T-cell (primary cell): ENCODE data around the gene CARD8. TPM values are rescaled to one million over a fixed set of nuclear protein-coding genes. Genes with fewer than 3 reads are reported as not detected.

Experiments used
- ATAC-seq, 4 experiments: fragments of 200-7000 bp in 3 of 4; fragments of 150-1000 bp in 1 of 4; cut with Tn5 transposase; replicated peaks in 1 of 4; 1 replicate in 3 of 4; 2 replicates in 1 of 4; pipeline ENCODE4 v1.10.0; 2021; ENCODE audit warnings: moderate library complexity in 3 of 4, mild to moderate bottlenecking in 2 of 4, moderate number of reproducible peaks in 1 of 4
- CTCF ChIA-PET, 2 donors: fragments of 300-600 bp; sonication (Branson Sonifier 250); formaldehyde crosslinking; loops; one replicate each; lab custom pipeline; 2022; ENCODE audit warnings: antibody characterized with exemption in 2 of 2; lab: Charles Lee
- POLR2A ChIA-PET, 2 donors: fragments of 300-600 bp; sonication (Branson Sonifier 250); formaldehyde crosslinking; loops; one replicate each; lab custom pipeline; 2022; ENCODE audit warnings: antibody characterized with exemption in 2 of 2; lab: Charles Lee
- DNase-seq, 35 experiments: peaks; one replicate each; pipeline versions ENCODE4 v3.0.0 to v3.0.0-alpha.2; 2013 to 2023
- H3K27ac ChIP-seq: one replicate; pipeline ENCODE4 v1.5.1; 2013; ENCODE audit warnings: low read length
- H3K27me3 ChIP-seq, 2 experiments: replicated peaks in 1 of 2; 1 replicate in 1 of 2; 2 replicates in 1 of 2; pipeline versions ENCODE4 v1.6.1 to v1.7.0; 2013; ENCODE audit warnings: low read length in 1 of 2, mixed read lengths in 1 of 2; ENCODE audit not compliant: control insufficient read depth in 2 of 2, insufficient read depth in 2 of 2; ENCODE audit errors: extremely low read depth in 1 of 2
- H3K36me3 ChIP-seq, 2 donors: 1 replicate in 1 of 2; 2 replicates in 1 of 2; pipeline versions ENCODE4 v1.6.1 to v1.7.0; 2013; ENCODE audit warnings: low read length in 1 of 2; ENCODE audit not compliant: control insufficient read depth in 2 of 2, insufficient read depth in 1 of 2; ENCODE audit errors: extremely low read depth in 1 of 2
- H3K4me1 ChIP-seq, 2 experiments: 1 replicate in 1 of 2; 2 replicates in 1 of 2; pipeline versions ENCODE4 v1.6.1 to v1.7.0; 2013; ENCODE audit warnings: low read length in 2 of 2, mixed read lengths in 1 of 2; ENCODE audit not compliant: insufficient read depth in 2 of 2, control insufficient read depth in 1 of 2; ENCODE audit errors: extremely low read depth in 1 of 2
- H3K4me3 ChIP-seq, 2 donors: 1 replicate in 1 of 2; 2 replicates in 1 of 2; pipeline versions ENCODE4 v1.5.1 to v1.7.0; 2013; ENCODE audit warnings: mild to moderate bottlenecking in 2 of 2, low read length in 1 of 2, moderate library complexity in 1 of 2; ENCODE audit not compliant: control insufficient read depth in 1 of 2; ENCODE audit errors: extremely low read depth in 1 of 2
- H3K9me3 ChIP-seq: 2 replicates; pipeline ENCODE4 v1.7.0; 2013
- H3K27ac Mint-ChIP-seq, 2 donors: one replicate each; pipeline ENCODE4 v1.8.0; 2020 to 2021; ENCODE audit warnings: mild to moderate bottlenecking in 2 of 2, mixed read lengths in 2 of 2
- H3K27me3 Mint-ChIP-seq, 2 donors: one replicate each; pipeline ENCODE4 v1.8.0; 2021 to 2022; ENCODE audit warnings: mixed read lengths in 2 of 2
- H3K36me3 Mint-ChIP-seq: one replicate; pipeline ENCODE4 v1.8.0; 2021; ENCODE audit warnings: mixed read lengths
- H3K4me1 Mint-ChIP-seq, 3 donors: one replicate each; pipeline ENCODE4 v1.8.0; 2020 to 2022; ENCODE audit warnings: mixed read lengths in 3 of 3, mild to moderate bottlenecking in 1 of 3
- H3K4me3 Mint-ChIP-seq, 3 donors: one replicate each; pipeline ENCODE4 v1.8.0; 2020 to 2022; ENCODE audit warnings: mild to moderate bottlenecking in 3 of 3, mixed read lengths in 3 of 3, moderate library complexity in 3 of 3
- H3K9me3 Mint-ChIP-seq, 3 donors: one replicate each; pipeline ENCODE4 v1.8.0; 2020 to 2022; ENCODE audit warnings: mixed read lengths in 3 of 3
- WGBS: methylation state at CpG from one replicate; pipeline ENCODE4 v1.1.5; 2013; ENCODE audit warnings: missing lambda C conversion rate; ENCODE audit not compliant: insufficient coverage; 5-methylcytosine and 5-hydroxymethylcytosine counted together
- total RNA-seq, 35 experiments: library from RNA in 6 of 35; stranded (reverse) in 6 of 35; fragments of 120-200 nt in 1 of 35; gene quantifications; one replicate each; pipeline versions ENCODE4 v1.2.1 to v1.2.4 and lab custom pipeline; 2013 to 2026

CARD8 gene
- total RNA-seq (100 to 1,000 TPM; 146 to 224 (median 191) TPM), total RNA-seq (lab: John Stamatoyannopoulos, UW) (50.2 to 393 (median 141) reads per million in 29 experiments)
- 236 TPM for total RNA-seq (2013)

- peak within 1 kb of the TSS; percentile 98 to 99 for H3K27ac Mint-ChIP-seq
- peak within 1 kb of the TSS; percentile 76 for H3K27ac ChIP-seq
Measured at GRCh38 chr19:48255376-48256303, at the start of gene CARD8. Gene CARD8 (minus strand): TSS chr19:48255912. CDS start chr19:48241020, 14,892 bp downstream.

GRCh38 chr19:48303866-48304265 is 48.2 kb upstream of the CARD8 start:
- H3K4me3 ChIP-seq, result no peak overlapping the region
- peaks cover 0 to 4% of the 10 kb centered on the region in 2 experiments for H3K4me1 ChIP-seq
- H3K27me3 ChIP-seq, result peaks cover 0 to 11% of the 10 kb centered on the region in 2 experiments
- 87% methylated on average over 19 of the region's 19 CpGs for WGBS
- no peak overlapping the region for H3K4me3 Mint-ChIP-seq
- CTCF ChIA-PET, result no interaction called here
- no peak for ATAC-seq
- no peaks in the 10 kb centered on the region for H3K36me3 ChIP-seq
- no peak overlapping the region for H3K27ac Mint-ChIP-seq
- H3K36me3 Mint-ChIP-seq, result no peaks in the 10 kb centered on the region
- DNase-seq, result no peak
- H3K9me3 Mint-ChIP-seq, result no peaks in the 10 kb centered on the region
- H3K27ac ChIP-seq, result no peak overlapping the region
- POLR2A ChIA-PET, result no interaction called here
- H3K9me3 ChIP-seq, result no peaks in the 10 kb centered on the region
- H3K27me3 Mint-ChIP-seq, result no peaks in the 10 kb centered on the region
- H3K4me1 Mint-ChIP-seq, result no peaks in the 10 kb centered on the region

More at GRCh38 chr19:48255376-48256303, at the start of gene CARD8:
- H3K4me1 ChIP-seq, result peaks cover 23 to 56% of the 10 kb centered on the region in 2 experiments
- no peaks in the 10 kb centered on the region for H3K9me3 Mint-ChIP-seq
- H3K9me3 ChIP-seq, result no peaks in the 10 kb centered on the region
- H3K4me3 Mint-ChIP-seq, result peak within 1 kb of the TSS; percentile 94 to 99 (median 94)
- ChIA-PET CTCF (interaction anchor here in 1 of 2 donors (0.5 to 2.0 kb wide), 7 partner anchors 10 to 190 kb away, joined by 3 to 12 read pairs (median 3); no protein-coding TSS in a partner anchor), POLR2A (interaction anchor here in 1 of 2 donors (0.6 to 1.3 kb wide), 3 partner anchors 52 to 316 kb away, joined by 3 to 5 read pairs (median 3); no protein-coding TSS in a partner anchor)
- peak within 1 kb of the TSS; percentile 63 to 85 for H3K4me3 ChIP-seq
- H3K4me1 Mint-ChIP-seq, result peaks cover 71 to 81% (median 75%) of the 10 kb centered on the region in 3 donors
- no peaks in the 10 kb centered on the region for H3K36me3 ChIP-seq
- DNase-seq (peak; percentile 67 to 90 (median 78)), ATAC-seq (peak; percentile 85 to 88 (median 87))
- WGBS, result 0% methylated on average over 5 of the region's 15 CpGs
- H3K27me3 Mint-ChIP-seq, result no peaks in the 10 kb centered on the region
- H3K27me3 ChIP-seq, result no peaks in the 10 kb centered on the region
- H3K36me3 Mint-ChIP-seq, result peaks cover 15% of the 10 kb centered on the region

- Mint-ChIP-seq H3K36me3 (no peaks in the 10 kb centered on the region), H3K27ac (no peak overlapping the region), H3K4me1 (no peaks in the 10 kb centered on the region), H3K4me3 (no peak overlapping the region), H3K27me3 (no peaks in the 10 kb centered on the region), H3K9me3 (no peaks in the 10 kb centered on the region)
- peaks cover 0 to 8% of the 10 kb centered on the region in 2 experiments for H3K27me3 ChIP-seq
- WGBS, result 93% methylated on average over 10 of the region's 13 CpGs
- H3K9me3 ChIP-seq, result no peaks in the 10 kb centered on the region
- H3K27ac ChIP-seq, result no peak overlapping the region
- ChIA-PET POLR2A (no interaction called here), CTCF (no interaction called here)
- ATAC-seq (no peak), DNase-seq (no peak)
- H3K4me3 ChIP-seq, result no peak overlapping the region
- H3K4me1 ChIP-seq, result no peaks in the 10 kb centered on the region
- H3K36me3 ChIP-seq, result no peaks in the 10 kb centered on the region
Measured at GRCh38 chr19:48303367-48303766, 47.7 kb upstream of the CARD8 start.

- Mint-ChIP-seq H3K27ac (no peak overlapping the region), H3K27me3 (no peaks in the 10 kb centered on the region), H3K4me3 (no peak overlapping the region), H3K4me1 (no peaks in the 10 kb centered on the region), H3K36me3 (no peaks in the 10 kb centered on the region), H3K9me3 (no peaks in the 10 kb centered on the region)
- no peak for DNase-seq
- Histone ChIP-seq H3K36me3 (no peaks in the 10 kb centered on the region), H3K27ac (no peak overlapping the region), H3K4me3 (no peak overlapping the region), H3K4me1 (no peaks in the 10 kb centered on the region), H3K27me3 (peaks cover 0 to 8% of the 10 kb centered on the region in 2 experiments), H3K9me3 (no peaks in the 10 kb centered on the region)
- ChIA-PET CTCF (no interaction called here), POLR2A (no interaction called here)
- ATAC-seq, result no peak
- WGBS, result 87% methylated on average over 11 of the region's 12 CpGs
Measured at GRCh38 chr19:48302600-48302959, 46.9 kb upstream of the CARD8 start.

GRCh38 chr19:48301886-48302599 is 46.3 kb upstream of the CARD8 start:
- no peaks in the 10 kb centered on the region for H3K27me3 Mint-ChIP-seq
- ATAC-seq, result no peak
- H3K4me1 Mint-ChIP-seq, result no peaks in the 10 kb centered on the region
- CTCF ChIA-PET, result no interaction called here
- H3K36me3 ChIP-seq, result no peaks in the 10 kb centered on the region
- H3K27ac ChIP-seq, result no peak overlapping the region
- no peak for DNase-seq
- no peaks in the 10 kb centered on the region for H3K4me1 ChIP-seq
- H3K27me3 ChIP-seq, result peaks cover 0 to 8% of the 10 kb centered on the region in 2 experiments
- no peak overlapping the region for H3K4me3 Mint-ChIP-seq
- no peak overlapping the region for H3K27ac Mint-ChIP-seq
- POLR2A ChIA-PET, result no interaction called here
- 65% methylated on average over 1 of the region's 1 CpG for WGBS
- no peaks in the 10 kb centered on the region for H3K9me3 Mint-ChIP-seq
- no peaks in the 10 kb centered on the region for H3K36me3 Mint-ChIP-seq
- no peaks in the 10 kb centered on the region for H3K9me3 ChIP-seq
- H3K4me3 ChIP-seq, result no peak overlapping the region

- CTCF ChIA-PET, result no interaction called here
- no peaks in the 10 kb centered on the region for H3K9me3 Mint-ChIP-seq
- H3K36me3 Mint-ChIP-seq, result no peaks in the 10 kb centered on the region
- ATAC-seq (no peak), DNase-seq (no peak)
- POLR2A ChIA-PET, result no interaction called here
- 97% methylated on average over 14 of the region's 16 CpGs for WGBS
- no peak overlapping the region for H3K27ac Mint-ChIP-seq
- H3K9me3 ChIP-seq, result no peaks in the 10 kb centered on the region
- H3K4me1 ChIP-seq, result no peaks in the 10 kb centered on the region
- H3K4me1 Mint-ChIP-seq, result no peaks in the 10 kb centered on the region
- no peak overlapping the region for H3K27ac ChIP-seq
- no peak overlapping the region for H3K4me3 Mint-ChIP-seq
- peaks cover 0 to 27% of the 10 kb centered on the region in 2 experiments for H3K27me3 ChIP-seq
- H3K4me3 ChIP-seq, result no peak overlapping the region
- H3K36me3 ChIP-seq, result no peaks in the 10 kb centered on the region
- H3K27me3 Mint-ChIP-seq, result peaks cover 0 to 13% of the 10 kb centered on the region in 2 donors
Measured at GRCh38 chr19:48297975-48298374, 42.3 kb upstream of the CARD8 start.
